SIG-M5 treated with dmso at 0.1 percent for 504 hours (cell line): ENCODE measurements around the gene DNASE1L2.
"Not testable (repeated sequence)": the region's sequence is repeated elsewhere in the genome, so short reads cannot be mapped to it uniquely, and the experiment has no call there.

Experiments
- DNase-seq: peaks from one replicate; lab custom pipeline; 2025; ENCODE audit not compliant: unreplicated experiment; lab: John Stamatoyannopoulos, UW

DNASE1L2 gene

GRCh38 chr16:2267505-2267912 lies 31.3 kb downstream of the DNASE1L2 start:
- DNase-seq = not testable (repeated sequence)

GRCh38 chr16:2267913-2268666 lies 31.8 kb downstream of the DNASE1L2 start, which contains the start of gene RNPS1:
RNPS1 (minus strand) TSS chr16:2268126; CDS start chr16:2264643, 3,483 bp downstream.
- peak; percentile 78 for DNase-seq

GRCh38 chr16:2270070-2270462 lies 33.8 kb downstream of the DNASE1L2 start:
- no peak for DNase-seq

DNA sequence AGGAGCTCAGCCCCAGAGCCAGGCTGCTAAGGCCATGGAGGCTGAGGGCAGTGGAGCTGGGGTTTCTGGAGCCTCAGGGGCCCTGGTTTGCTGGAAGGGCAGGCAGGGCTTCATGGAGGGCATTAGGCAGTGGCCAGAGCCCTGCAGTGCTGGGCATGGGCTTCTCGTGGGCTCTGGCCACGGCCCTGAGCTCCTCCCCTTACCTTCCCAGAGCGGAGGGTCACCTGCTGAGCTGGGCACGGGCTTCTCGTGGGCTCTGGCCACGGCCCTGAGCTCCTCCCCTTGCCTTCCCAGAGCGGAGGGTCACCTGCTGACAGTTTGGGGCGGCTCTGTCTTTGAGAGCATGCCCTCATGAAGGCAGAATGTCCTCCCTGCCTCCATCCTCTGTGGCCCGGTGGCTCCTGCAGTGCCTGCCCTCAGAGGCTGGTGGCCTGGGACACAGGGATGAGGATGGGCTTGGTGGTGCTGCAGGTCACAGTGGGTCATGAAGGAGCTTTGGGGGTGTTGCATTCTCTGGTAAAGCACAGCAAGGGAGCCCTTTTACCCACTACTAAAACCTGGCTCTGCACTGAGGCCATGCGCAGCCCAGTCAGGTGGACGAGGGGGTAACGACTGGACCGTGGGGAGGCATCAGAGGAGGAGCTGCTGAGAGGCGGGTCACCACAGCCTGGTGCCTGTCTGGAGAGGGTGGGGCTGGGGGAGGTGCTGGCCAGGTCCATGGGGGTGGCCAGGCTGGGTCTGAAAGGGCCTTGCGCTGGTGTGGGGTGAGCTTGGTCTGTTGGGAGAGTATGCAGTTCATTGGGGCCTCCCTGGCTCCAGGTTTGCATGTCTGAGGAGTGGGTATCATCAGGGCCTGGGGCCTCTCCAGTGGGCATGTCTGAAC lies 34.6 kb downstream of the DNASE1L2 start:
- DNase-seq = no peak

- DNase-seq = no peak
These were observed 35.7 kb downstream of the DNASE1L2 start for GRCh38 chr16:2271848-2272461.

DNA sequence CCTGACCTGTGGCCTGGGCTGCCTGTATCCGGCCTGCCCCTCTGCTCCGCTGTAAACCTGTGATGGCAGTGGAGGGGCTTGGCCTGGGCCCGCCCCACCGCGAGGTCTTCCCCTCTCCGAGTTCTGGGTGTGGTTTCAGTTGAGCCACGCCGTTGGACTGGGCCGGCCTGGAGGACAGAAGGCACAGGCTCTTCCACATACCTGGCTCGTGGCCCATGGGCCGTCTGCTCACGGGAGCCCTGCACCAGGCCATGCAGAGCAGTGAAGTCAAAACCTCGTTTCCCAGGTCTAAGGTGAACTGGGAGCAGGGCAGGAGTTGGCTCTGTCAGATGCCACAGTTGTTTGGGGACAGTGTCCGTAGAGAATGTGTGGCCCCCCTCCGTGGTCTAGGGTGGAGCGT lies 37.2 kb downstream of the DNASE1L2 start:
- no peak for DNase-seq

- DNase-seq = no peak
These were observed 37.7 kb downstream of the DNASE1L2 start for GRCh38 chr16:2273931-2274330.

GRCh38 chr16:2275476-2276367 lies 39.5 kb downstream of the DNASE1L2 start:
- no peak for DNase-seq

DNA sequence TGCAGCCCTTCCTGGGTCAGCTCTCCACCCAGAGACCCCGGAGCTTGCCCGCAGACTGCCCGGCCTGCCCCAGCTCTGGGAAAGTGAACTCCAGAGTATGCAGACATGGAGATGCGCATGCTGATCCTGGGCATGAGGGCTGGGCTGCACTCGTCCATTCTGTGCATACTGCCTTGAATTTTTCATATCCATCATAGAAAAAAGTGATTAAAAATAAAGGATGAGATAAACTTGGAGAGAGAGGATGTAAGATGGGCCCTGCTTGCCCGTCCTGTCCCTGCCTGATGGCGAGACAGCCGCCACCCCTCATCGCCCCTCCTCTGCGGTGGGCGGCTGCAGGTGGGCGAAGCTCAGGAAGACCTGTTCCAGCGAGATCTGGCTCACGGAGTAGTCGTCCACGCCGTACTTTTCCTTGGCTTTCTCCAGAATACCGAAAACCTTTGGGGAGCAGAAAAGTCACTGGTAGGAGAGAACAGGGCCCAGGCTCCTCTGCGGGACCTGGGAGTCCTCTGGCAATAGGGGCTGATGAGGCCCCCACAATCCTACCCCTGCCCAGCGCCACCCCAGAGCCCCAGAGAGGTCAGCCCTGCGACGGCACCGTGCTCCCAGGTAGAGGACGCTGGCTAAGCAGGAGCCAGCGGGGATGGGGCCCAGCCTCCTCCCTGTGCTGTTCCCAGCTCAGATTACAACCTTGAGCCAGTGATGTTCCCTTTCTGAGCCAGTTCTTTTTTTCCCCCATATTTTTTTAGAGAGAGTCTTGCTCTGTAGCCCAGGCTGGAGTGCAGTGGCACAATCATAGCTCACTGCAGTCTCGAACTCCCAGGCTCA lies 40.3 kb downstream of the DNASE1L2 start:
- DNase-seq = no peak

DNA sequence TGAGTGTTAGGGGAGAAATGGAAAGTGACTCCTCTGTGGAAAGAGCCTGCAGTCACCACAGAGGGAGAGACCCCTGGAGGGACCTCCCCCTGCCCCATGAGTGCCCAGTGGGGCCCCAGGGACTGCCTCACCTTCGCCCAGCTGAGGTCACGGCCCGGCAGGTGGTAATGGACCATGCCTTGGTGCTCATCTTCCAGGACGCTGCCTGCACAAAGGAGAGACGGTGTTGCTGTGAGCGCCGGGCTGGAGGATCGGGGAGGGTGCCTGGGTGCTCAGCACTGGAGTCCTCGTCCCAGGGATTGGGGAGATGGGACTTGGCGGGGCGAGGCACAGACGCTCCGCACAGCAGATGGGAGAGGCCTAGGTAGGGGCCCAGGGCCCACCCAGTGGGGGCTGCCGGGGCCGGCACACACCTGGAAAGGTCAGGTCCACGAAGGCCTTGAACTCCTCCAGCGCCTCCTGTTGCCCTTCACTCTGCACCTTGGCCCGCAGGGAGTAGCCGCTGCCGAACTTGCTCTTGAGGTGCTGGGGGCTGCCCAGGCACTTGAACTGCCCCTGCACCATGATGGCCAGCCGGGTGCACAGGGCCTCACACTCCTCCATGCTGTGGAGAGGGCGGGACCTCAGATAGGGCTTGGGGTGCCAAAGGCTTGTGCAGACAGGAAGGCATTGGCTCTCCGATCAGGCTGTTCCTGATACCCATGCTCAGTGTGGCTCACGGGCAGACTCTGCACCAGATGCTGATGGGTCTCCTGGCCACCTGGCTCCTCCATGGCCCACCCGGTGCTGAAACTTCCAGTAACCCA lies 41.4 kb downstream of the DNASE1L2 start:
- DNase-seq = no peak

DNA sequence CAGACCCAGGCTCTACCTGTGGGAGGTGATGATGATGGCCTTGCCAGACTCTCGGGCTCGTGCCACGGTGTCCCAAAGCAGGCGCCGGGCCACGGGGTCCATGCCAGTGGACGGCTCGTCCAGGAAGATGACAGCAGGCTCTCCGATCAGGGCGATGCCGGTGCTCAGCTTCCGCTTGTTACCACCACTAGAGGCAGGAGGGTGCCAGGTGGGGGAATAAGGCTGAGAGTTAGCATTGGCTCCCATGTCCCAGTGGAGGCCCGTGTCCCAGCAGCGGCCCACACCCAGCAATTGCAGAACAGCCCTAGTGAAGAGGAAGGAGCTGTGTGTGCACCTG lies 42.0 kb downstream of the DNASE1L2 start:
- no peak for DNase-seq

DNA sequence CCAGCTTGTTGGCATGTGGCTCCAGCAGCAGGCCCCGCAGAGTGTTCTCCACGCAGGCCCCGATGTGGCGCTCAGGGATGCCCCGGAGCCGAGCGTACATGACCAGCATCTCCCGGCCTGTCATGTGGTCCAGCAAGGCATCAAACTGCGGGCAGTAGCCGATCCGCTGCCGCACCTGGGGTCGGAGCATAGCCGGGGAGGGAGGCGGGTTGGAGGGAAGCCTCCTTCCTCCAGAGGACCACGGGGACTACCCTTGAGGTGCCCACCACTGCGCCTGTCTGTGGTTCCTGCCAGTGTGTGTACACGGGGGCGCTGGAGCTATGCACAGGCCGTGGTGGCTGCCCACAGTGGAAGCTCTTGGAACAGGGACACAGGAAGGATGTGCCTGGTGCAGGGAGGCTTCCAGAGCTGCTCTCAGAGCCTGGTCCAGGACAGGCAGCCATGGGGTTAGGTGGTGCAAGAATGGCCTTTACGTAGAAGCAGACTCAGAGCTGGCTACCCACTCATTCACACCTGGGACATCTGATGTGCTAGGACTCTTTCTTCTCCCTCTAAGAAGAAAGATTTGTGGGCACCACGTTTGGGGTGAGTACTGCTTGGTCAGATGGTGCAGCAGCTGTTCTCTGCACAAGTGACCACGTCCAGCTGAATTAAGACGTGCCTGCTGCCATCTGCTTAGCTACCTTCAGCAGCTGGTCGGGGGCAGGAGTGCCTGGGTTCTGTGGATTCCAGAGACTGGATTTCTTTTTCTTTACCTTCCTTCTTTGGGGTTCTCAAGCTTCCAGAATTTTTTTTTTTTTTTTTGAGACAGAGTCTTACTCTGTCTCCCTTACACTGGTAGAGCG lies 42.9 kb downstream of the DNASE1L2 start:
- DNase-seq = no peak

DNA sequence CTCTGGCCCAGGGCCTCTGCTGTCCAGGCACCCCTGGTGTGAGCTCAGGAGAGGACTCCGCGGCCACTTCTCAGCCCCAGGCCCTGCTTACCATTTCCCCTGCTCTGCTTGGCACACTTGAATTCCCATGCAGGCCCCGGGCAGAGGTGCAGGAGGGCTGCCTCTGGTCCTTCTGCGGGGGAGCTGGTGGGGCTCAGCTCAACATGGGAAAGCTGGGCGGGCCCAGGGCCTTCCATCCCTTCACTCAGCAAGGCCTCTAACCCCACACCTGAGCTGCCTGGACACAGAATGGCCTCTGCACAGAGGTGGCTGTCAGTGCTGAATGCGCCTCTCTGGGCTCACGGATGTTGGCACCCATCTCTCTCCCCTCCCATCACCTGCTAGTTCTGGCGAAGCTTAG lies 44.2 kb downstream of the DNASE1L2 start:
- no peak for DNase-seq

DNA sequence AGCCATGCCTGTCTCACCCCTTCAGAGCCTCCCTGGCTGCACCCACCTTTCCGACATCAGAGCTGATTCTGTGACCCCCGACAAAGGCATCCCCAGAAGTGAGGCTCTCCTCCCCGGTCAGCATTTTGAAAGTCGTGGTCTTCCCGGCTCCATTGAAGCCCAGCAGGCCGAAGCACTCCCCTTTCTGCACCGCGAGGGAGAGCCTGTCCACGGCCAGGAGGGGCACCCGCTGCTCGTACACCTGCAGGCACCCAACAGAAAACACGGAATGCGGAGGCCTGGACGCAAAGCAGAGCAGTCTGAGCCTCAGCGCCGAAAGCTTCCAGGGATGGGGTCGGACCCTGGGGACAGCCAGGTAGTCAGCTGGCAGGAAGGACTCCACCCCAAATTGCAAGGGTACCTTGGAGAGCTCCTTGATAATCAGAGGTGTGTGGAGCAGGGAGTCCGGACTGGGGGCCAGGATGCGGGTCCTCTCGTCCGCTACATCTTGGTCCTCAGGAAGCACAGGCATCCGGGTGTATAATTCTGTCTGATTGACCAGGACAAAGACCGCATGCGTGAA lies 44.8 kb downstream of the DNASE1L2 start:
- DNase-seq = no peak

DNA sequence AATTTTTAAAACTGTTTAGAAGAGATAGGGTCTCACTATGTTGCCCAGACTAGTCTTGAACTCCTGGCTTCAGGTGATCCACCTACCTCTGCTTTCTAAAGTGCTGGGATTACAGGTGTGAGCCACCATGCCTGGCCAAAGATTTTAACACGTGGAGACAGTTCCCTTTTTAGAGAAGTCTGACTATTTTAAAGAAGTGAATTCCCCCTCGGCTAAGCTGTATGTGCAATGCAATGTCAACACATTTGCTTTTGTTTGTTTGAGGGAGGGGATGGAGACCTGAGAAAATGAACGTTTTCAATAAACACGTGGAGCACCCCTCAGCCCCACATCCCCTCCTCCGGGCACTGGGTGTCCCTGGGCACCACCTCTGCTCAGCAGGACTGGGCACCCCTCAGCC lies 46.0 kb downstream of the DNASE1L2 start:
- DNase-seq = no peak

GRCh38 chr16:2282866-2283555 lies 46.8 kb downstream of the DNASE1L2 start:
- no peak for DNase-seq

GRCh38 chr16:2284001-2284770 lies 47.9 kb downstream of the DNASE1L2 start:
- no peak for DNase-seq
